Stimulated activated CD8-positive, alpha-beta memory T cell treated with anti-CD3 and anti-CD28 coated beads, Interleukin-15, amount 100 ng/mL, for 48 hours (primary cell): ENCODE measurements around the gene LELP1.
"Not testable (repeated sequence)": the region's sequence is repeated elsewhere in the genome, so short reads cannot be mapped to it uniquely, and the experiment has no call there.

ENCODE experiments used
- DNase-seq, 2 donors: peaks; one replicate each; pipeline ENCODE4 v3.0.0-alpha.2; 2020; ENCODE audit warnings: low read depth in 2 of 2

Gene LELP1

GRCh38 chr1:153229076-153229829, 26.0 kb downstream of the LELP1 start:
- DNase-seq, result not testable (repeated sequence)

- no peak for DNase-seq
These were observed 28.1 kb downstream of the LELP1 start for GRCh38 chr1:153231363-153231762.

DNA sequence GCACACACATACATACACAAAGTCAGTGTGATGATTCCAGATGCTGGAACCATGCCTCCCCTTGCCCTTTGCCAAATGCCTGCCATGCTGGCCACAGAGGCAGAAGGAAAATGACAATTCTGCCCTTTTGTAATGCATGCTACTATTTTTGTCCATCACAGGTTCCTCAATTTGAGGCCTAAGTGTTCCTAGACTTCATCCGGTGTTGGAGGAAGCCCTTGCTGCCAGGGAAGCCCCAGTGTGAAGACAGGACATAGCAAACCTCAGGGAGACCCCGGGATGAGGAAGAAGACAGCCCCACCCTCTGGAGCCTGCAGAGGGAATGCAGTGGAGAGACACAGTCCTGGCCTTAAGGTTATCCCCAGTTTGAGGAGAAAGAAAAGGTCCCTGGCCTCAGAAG, 28.6 kb downstream of the LELP1 start:
- no peak for DNase-seq

DNA sequence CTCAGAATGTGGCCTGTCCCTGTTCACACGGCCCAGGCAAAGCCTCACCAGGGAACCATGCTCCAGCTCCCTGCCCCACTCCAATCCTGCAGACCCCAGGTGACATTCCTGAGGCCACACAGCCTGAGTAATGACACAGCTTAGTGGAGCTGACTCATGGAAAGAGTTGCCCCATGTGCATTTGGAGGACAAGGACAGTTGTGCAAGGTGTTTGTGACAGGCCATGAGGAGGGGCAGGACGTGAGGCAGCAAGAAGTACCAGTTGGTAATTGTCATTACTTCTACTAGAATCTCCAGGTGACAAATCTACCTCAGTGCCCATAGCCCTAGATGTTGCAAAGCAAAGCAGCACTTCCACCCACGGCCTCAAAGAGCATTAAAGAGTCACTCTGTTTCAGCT, 29.3 kb downstream of the LELP1 start:
- no peak for DNase-seq

DNA sequence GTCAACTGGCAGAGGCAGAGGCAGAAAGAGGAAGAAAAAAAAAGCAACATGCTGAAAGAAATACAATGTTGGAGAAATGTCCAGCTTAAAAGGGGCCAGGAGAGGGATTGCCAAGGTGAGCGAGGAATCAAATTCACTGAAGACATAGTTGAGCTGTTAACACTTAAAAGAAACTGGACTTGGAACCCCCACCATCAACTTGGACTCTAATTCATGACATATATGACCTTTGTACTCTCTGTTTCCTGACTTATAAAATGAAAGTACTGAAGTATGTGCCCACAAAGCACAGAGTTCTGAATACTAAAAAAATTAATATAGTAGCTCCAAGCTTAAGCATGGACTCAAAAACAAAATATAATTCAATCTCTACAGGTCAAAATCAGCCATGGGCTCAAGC, 30.2 kb downstream of the LELP1 start:
- no peak for DNase-seq

DNA sequence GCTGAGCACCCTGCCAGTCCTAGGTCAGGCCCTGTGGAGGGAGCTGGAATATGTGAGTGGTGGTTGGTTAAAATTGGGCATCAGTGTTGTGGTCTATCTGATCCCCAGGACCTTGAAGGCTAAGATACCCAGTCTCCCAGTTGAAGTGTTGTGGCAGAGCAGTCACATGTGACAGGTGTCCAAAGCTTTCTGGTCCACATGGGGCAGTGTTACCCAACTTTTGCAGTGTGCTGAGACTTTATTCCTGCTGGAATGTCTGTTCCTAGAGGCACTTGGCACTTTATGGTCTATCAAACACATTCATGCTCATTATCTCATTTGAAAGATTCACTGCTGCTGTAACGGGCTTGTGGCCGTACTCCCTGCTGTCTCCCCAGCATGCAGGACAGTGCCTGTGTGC, 35.3 kb downstream of the LELP1 start:
- no peak for DNase-seq

DNA sequence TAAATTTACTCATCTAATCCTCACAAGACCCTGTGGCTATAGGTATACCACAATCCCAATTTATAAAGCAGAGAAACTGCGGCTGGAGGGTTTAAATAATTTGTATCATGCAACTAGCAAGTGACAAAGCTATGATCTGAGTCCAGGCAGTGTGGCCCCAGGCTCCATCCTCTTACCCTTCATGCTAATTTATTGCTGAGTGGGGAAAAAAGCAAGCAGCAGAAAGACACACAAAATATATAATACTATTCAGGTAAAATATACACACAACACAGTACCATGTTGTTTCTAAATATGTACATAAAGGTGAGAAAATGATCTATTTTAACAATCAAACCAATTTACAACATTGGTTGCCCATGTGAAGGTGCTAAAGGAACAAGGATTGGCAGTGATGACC, 38.9 kb downstream of the LELP1 start:
- no peak for DNase-seq

- DNase-seq, result no peak
These were observed 42.2 kb downstream of the LELP1 start for GRCh38 chr1:153245466-153245865.

DNA sequence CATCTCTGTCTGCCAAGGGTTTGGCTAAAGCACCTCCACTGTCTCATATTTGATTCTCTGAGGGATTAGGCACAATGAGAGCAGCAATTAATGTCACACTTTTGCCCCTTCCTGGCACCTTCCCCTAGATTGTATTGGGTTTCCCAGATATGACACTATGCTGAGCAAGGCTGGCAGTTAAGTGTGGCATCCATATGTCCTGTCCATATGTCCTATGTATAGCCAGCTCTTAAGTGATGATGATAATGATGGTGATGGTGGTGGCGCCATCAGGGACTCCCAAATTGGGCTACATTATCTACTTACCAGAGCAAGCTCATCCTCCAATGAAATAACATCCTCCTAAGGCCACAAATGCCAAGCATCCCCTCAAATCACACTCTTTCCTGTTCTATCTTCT, 42.8 kb downstream of the LELP1 start:
- DNase-seq, result no peak

- no peak for DNase-seq
These were observed 43.6 kb downstream of the LELP1 start for GRCh38 chr1:153246825-153247224.

DNA sequence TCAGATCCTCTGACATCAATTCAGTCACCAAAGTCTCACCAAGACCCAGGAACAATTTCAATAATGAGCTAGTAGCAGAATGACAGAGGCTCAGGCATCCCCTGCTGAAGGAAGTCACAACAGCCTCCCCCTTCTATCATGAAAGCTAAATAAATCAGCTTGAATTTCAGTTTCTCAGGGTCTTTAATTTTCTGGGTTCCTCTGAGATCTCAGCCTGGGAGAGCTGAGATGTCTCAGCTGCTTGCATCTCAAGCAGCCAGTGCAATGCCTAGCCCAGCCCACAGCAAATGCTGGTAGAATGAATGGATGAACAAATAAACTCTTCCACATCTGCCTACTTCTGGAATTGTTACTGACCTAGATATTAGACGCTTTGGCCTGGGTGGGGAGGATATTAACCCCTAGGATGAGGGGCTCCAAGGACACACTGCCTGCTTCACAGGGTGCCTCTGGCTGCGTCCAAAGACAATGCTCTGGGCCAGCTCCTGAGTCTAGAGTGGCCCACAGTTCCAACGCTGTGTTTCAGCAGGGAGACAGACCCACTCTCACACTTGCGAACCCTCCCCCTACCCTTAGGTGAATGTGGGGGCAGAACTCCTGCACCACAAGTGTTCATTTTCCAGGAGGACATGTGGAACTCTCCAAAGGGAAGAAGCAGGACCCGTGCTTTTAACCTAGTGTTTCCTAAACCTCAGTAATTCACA, 45.1 kb downstream of the LELP1 start:
- DNase-seq, result no peak

GRCh38 chr1:153250166-153250565, 46.9 kb downstream of the LELP1 start:
- no peak for DNase-seq

GRCh38 chr1:153251087-153251486, 47.9 kb downstream of the LELP1 start:
- no peak for DNase-seq

DNA sequence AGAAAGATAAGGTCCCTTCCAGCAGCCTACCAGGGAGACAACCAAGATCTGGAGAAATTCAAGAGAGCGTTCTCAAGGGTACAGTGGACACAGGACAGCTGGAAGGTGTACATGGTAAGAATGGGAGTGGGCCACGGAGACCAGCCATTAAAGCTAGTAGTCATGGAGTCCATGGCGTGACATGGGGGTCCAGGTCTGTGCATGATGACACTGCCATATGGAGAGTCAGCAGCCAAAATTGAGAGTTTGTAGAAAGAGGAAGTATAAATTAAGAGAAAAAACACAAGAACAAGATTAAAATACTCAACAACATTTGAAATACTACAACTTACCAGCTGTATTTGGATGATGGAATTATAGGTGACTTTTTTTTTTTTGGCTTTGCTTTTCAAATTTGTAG, 48.3 kb downstream of the LELP1 start:
- DNase-seq, result no peak

DNA sequence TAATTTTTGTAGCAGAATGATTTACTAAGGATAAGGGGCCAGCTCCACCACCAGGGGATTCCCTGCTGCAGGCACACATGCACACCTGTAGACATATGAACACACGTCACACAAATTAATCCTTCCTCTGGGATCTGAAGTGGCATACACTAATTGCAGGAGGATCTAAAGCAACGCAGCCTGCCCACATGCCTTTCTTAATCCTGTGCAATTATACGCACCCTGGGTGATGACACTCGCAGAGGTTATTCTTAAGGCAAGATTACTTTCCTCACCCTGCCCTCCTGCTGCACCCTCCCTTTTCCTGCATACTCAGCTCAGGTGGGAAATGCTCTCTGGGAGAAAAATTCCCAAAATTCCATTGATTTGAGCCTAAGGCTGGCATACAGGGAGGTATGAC, 48.8 kb downstream of the LELP1 start:
- no peak for DNase-seq

DNA sequence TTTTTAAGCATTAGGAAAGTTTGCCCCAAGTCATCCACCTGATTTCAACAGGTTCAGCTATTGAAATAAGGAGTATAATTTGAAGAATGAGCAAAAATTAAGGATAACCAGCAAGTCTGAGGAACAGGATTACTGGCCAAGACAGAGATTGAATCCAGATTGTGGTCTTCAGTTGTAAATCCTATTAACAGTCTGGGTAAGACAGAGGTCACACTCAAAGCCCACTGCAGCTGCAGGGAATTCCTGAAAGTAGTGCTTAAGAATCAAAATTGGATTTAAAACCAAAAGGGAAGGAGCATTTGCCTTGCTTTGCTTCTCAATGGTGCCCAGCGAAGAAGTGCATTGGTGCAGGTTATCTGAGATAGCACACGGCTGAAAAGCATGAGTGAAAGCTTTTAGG, 49.8 kb downstream of the LELP1 start:
- DNase-seq, result no peak

GRCh38 chr1:153253693-153254092, 50.5 kb downstream of the LELP1 start:
- no peak for DNase-seq
